ENCODE data around the gene OR51B4. TPM values are rescaled to one million over a fixed set of nuclear protein-coding genes. Genes with fewer than 3 reads are reported as not detected.
A peak's percentile ranks its signal among the peaks of the same experiment; 100 is the strongest.

The OR51B4 gene
- total and polyA plus RNA-seq, 9 of the 15 experiments (the other 6 are each of a cell fraction or from before 2014, with no cell fraction given) = 17.1 to 64.6 (median 39.9) TPM

GRCh38 chr11:5272395-5273017, 29.2 kb downstream of the OR51B4 start:
- in situ Hi-C loops (cut with MboI) (no loop called here), intact Hi-C loops (cut with micrococcal nuclease) (no loop called here)
- Histone ChIP-seq H4K20me1 (replicated peaks; ENCODE audit: control insufficient read depth, insufficient read depth, low read length) (no peaks in the 10 kb centered on the region), H2AFZ (ENCODE audit: low read depth, low read length) (peak overlapping the region; percentile 56), H3K9ac (ENCODE audit: insufficient read depth in 1 of 2, low read depth in 2 of 2, low read length in 2 of 2) (peak overlapping the region; percentile 46 to 48; a peak in 3 of 4 replicates), H3K4me1 (replicated peaks in 1 of 2; ENCODE audit: control insufficient read depth in 2 of 2, insufficient read depth in 2 of 2, low read length in 2 of 2) (peaks cover 18 to 57% of the 10 kb centered on the region in 2 experiments), H3K27me3 (ENCODE audit: control insufficient read depth in 2 of 2, insufficient read depth in 2 of 2, low read length in 2 of 2) (no peaks in the 10 kb centered on the region), H3K27ac (ENCODE audit: extremely low read depth, low read depth, low read length) (peak overlapping the region; percentile 69), H3K9me1 (ENCODE audit: control insufficient read depth, insufficient read depth, low read length) (no peaks in the 10 kb centered on the region), H3K9me3 (replicated peaks; ENCODE audit: control insufficient read depth, insufficient read depth, low read depth, low read length) (no peaks in the 10 kb centered on the region), H3K79me2 (ENCODE audit: control insufficient read depth, insufficient read depth, low read length) (peaks cover 72% of the 10 kb centered on the region), H3K4me2 (ENCODE audit: insufficient read depth, low read length) (peak overlapping the region; percentile 59), H3K4me3 (no peak overlapping the region), H3K36me3 (ENCODE audit: control insufficient read depth, insufficient read depth, low read length) (peaks cover 31% of the 10 kb centered on the region)
- 53% methylated on average over 4 of the region's 4 CpGs for WGBS (ENCODE audit: insufficient coverage, low coverage, missing lambda C conversion rate)
- CTCF ChIA-PET (ENCODE audit: low intra/inter-chr PET ratio) = no interaction called here
- POLR2A ChIA-PET = interaction anchor here (0.7 to 1.1 kb wide), 3 partner anchors 16 to 22 kb away, joined by 3 to 4 read pairs (median 4); no protein-coding TSS in a partner anchor
- ATAC-seq (no peak), DNase-seq (ENCODE audit: extremely low read depth in 1 of 4, low spot score in 3 of 4) (peak in 1 of 4 experiments; percentile 38), FAIRE-seq (no peak)
- BruUV-seq (replicated peaks) = no TSS peak
- TF ChIP-seq CEBPG (CRISPR knock-in tag; IDR thresholded peaks at IDR 0.05) (no peak), CEBPG (tag; conservative IDR thresholded peaks at IDR 0.05 in 1 of 2, IDR thresholded peaks at IDR 0.05 in 1 of 2) (0 out of 4 replicates have a peak, but pooled peaks of 1 of the 2 experiments have one; percentile 18), ZNF324 (CRISPR knock-in tag; IDR thresholded peaks at IDR 0.05) (no peak), DPF2 (IDR thresholded peaks at IDR 0.05) (peak; percentile 42; the same call in 1 of the 2 replicates), KDM4B (IDR thresholded peaks at IDR 0.05; ENCODE audit: borderline replicate concordance in 2 of 2, low read depth in 1 of 2) (no peak), C11orf30 (IDR thresholded peaks at IDR 0.05; ENCODE audit: low read depth) (peak; percentile 88), ZNF395 (CRISPR knock-in tag; IDR thresholded peaks at IDR 0.05) (no peak), ZNF589 (CRISPR knock-in tag; IDR thresholded peaks at IDR 0.05; ENCODE audit: low read depth) (0 out of 2 replicates have a peak, but pooled peaks have one; percentile 11), ZNF316 (IDR thresholded peaks at IDR 0.05) (peak; percentile 90), CREB3 (tag; conservative IDR thresholded peaks at IDR 0.05; ENCODE audit: low read depth) (0 out of 2 replicates have a peak, but pooled peaks have one; percentile 17), ATF6 (CRISPR knock-in tag; IDR thresholded peaks at IDR 0.05) (no peak), FOXA1 (IDR thresholded peaks at IDR 0.05; ENCODE audit: borderline replicate concordance) (no peak), MAFK (IDR thresholded peaks at IDR 0.05; ENCODE audit: low read length) (peak; percentile 67; the same call in 1 of the 2 replicates), ZNF518B (CRISPR knock-in tag; IDR thresholded peaks at IDR 0.05) (no peak)
